ENCODE data around the gene GPR87.

Gene GPR87

GRCh38 chr3:151321526-151321925 lies 4.9 kb upstream of the GPR87 start:
- Histone ChIP-seq H3K27me3 (ENCODE audit: insufficient read depth, low read length, poor library complexity) (no peaks in the 10 kb centered on the region), H3K23ac (ENCODE audit: low read length) (no peak overlapping the region), H3K56ac (ENCODE audit: low read length) (no peak overlapping the region), H3K4ac (ENCODE audit: low read depth, low read length) (no peak overlapping the region), H3K79me2 (ENCODE audit: control insufficient read depth, insufficient read depth, low read length) (no peaks in the 10 kb centered on the region), H3K9ac (ENCODE audit: low read length) (no peak overlapping the region), H4K8ac (ENCODE audit: low read depth, low read length) (no peak overlapping the region), H3K4me2 (ENCODE audit: low read length) (no peak overlapping the region), H3K18ac (ENCODE audit: low read length) (no peak overlapping the region), H3K4me3 (ENCODE audit: low read length) (no peak overlapping the region), H3K4me1 (ENCODE audit: control insufficient read depth, low read depth, low read length) (peaks cover 4% of the 10 kb centered on the region), H3K79me1 (ENCODE audit: low read length) (no peaks in the 10 kb centered on the region), H3K27ac (ENCODE audit: low read depth, low read length) (no peak overlapping the region), H4K5ac (ENCODE audit: low read length) (no peak overlapping the region), H3K36me3 (ENCODE audit: control insufficient read depth, insufficient read depth, low read length) (no peaks in the 10 kb centered on the region), H2BK120ac (ENCODE audit: low read depth, low read length) (no peak overlapping the region), H2BK15ac (replicated peaks; ENCODE audit: low read depth) (no peak overlapping the region), H2AK5ac (ENCODE audit: low read length) (no peak overlapping the region), H2BK5ac (ENCODE audit: low read length) (no peak overlapping the region)
- no peak for DNase-seq
- WGBS (ENCODE audit: extremely low coverage, insufficient coverage, low lambda C conversion rate): no CpG with 5 or more reads among the region's 1 CpG

GRCh38 chr3:151320131-151320530 lies 3.5 kb upstream of the GPR87 start:
- Histone ChIP-seq H3K23ac (ENCODE audit: low read length) (no peak overlapping the region), H3K79me1 (ENCODE audit: low read length) (no peaks in the 10 kb centered on the region), H3K36me3 (ENCODE audit: control insufficient read depth, insufficient read depth, low read length) (no peaks in the 10 kb centered on the region), H3K27me3 (ENCODE audit: insufficient read depth, low read length, poor library complexity) (no peaks in the 10 kb centered on the region), H4K8ac (ENCODE audit: low read depth, low read length) (no peak overlapping the region), H3K4me3 (ENCODE audit: low read length) (no peak overlapping the region), H3K9ac (ENCODE audit: low read length) (no peak overlapping the region), H3K56ac (ENCODE audit: low read length) (no peak overlapping the region), H2AK5ac (ENCODE audit: low read length) (no peak overlapping the region), H3K4me2 (ENCODE audit: low read length) (no peak overlapping the region), H3K18ac (ENCODE audit: low read length) (no peak overlapping the region), H3K79me2 (ENCODE audit: control insufficient read depth, insufficient read depth, low read length) (no peaks in the 10 kb centered on the region), H4K5ac (ENCODE audit: low read length) (no peak overlapping the region), H3K4me1 (ENCODE audit: control insufficient read depth, low read depth, low read length) (peaks cover 4% of the 10 kb centered on the region), H2BK15ac (replicated peaks; ENCODE audit: low read depth) (no peak overlapping the region), H2BK5ac (ENCODE audit: low read length) (no peak overlapping the region), H3K4ac (ENCODE audit: low read depth, low read length) (no peak overlapping the region), H3K27ac (ENCODE audit: low read depth, low read length) (no peak overlapping the region), H2BK120ac (ENCODE audit: low read depth, low read length) (no peak overlapping the region)
- no peak for DNase-seq
- WGBS (ENCODE audit: extremely low coverage, insufficient coverage, low lambda C conversion rate): no CpG with 5 or more reads among the region's 2 CpGs

GRCh38 chr3:151319628-151320027 lies 3.0 kb upstream of the GPR87 start:
- no peak overlapping the region for H2AK5ac ChIP-seq (ENCODE audit: low read length)
- no peak overlapping the region for H3K4ac ChIP-seq (ENCODE audit: low read depth, low read length)
- no peak overlapping the region for H2BK15ac ChIP-seq (replicated peaks; ENCODE audit: low read depth)
- WGBS (ENCODE audit: extremely low coverage, insufficient coverage, low lambda C conversion rate): no CpG with 5 or more reads among the region's 4 CpGs
- H2BK5ac ChIP-seq (ENCODE audit: low read length): no peak overlapping the region
- H3K56ac ChIP-seq (ENCODE audit: low read length): no peak overlapping the region
- no peaks in the 10 kb centered on the region for H3K27me3 ChIP-seq (ENCODE audit: insufficient read depth, low read length, poor library complexity)
- no peak overlapping the region for H3K4me3 ChIP-seq (ENCODE audit: low read length)
- H3K4me1 ChIP-seq (ENCODE audit: control insufficient read depth, low read depth, low read length): peaks cover 8% of the 10 kb centered on the region
- no peaks in the 10 kb centered on the region for H3K36me3 ChIP-seq (ENCODE audit: control insufficient read depth, insufficient read depth, low read length)
- H3K79me1 ChIP-seq (ENCODE audit: low read length): no peaks in the 10 kb centered on the region
- H3K9ac ChIP-seq (ENCODE audit: low read length): no peak overlapping the region
- H4K5ac ChIP-seq (ENCODE audit: low read length): no peak overlapping the region
- H3K23ac ChIP-seq (ENCODE audit: low read length): no peak overlapping the region
- no peak overlapping the region for H3K27ac ChIP-seq (ENCODE audit: low read depth, low read length)
- no peak for DNase-seq
- no peaks in the 10 kb centered on the region for H3K79me2 ChIP-seq (ENCODE audit: control insufficient read depth, insufficient read depth, low read length)
- no peak overlapping the region for H3K18ac ChIP-seq (ENCODE audit: low read length)
- H2BK120ac ChIP-seq (ENCODE audit: low read depth, low read length): no peak overlapping the region
- no peak overlapping the region for H4K8ac ChIP-seq (ENCODE audit: low read depth, low read length)
- H3K4me2 ChIP-seq (ENCODE audit: low read length): no peak overlapping the region

GRCh38 chr3:151318991-151319390 lies 2.4 kb upstream of the GPR87 start:
- Histone ChIP-seq H3K27me3 (ENCODE audit: insufficient read depth, low read length, poor library complexity) (no peaks in the 10 kb centered on the region), H3K23ac (ENCODE audit: low read length) (no peak overlapping the region), H3K56ac (ENCODE audit: low read length) (no peak overlapping the region), H2BK5ac (ENCODE audit: low read length) (no peak overlapping the region), H4K5ac (ENCODE audit: low read length) (no peak overlapping the region), H4K8ac (ENCODE audit: low read depth, low read length) (no peak overlapping the region), H3K79me2 (ENCODE audit: control insufficient read depth, insufficient read depth, low read length) (no peaks in the 10 kb centered on the region), H3K27ac (ENCODE audit: low read depth, low read length) (no peak overlapping the region), H2BK120ac (ENCODE audit: low read depth, low read length) (no peak overlapping the region), H3K4me2 (ENCODE audit: low read length) (no peak overlapping the region), H3K18ac (ENCODE audit: low read length) (no peak overlapping the region), H3K4me1 (ENCODE audit: control insufficient read depth, low read depth, low read length) (peaks cover 10% of the 10 kb centered on the region), H2AK5ac (ENCODE audit: low read length) (no peak overlapping the region), H3K4ac (ENCODE audit: low read depth, low read length) (no peak overlapping the region), H3K4me3 (ENCODE audit: low read length) (no peak overlapping the region), H2BK15ac (replicated peaks; ENCODE audit: low read depth) (peak overlapping the region; percentile 74), H3K36me3 (ENCODE audit: control insufficient read depth, insufficient read depth, low read length) (no peaks in the 10 kb centered on the region), H3K79me1 (ENCODE audit: low read length) (no peaks in the 10 kb centered on the region), H3K9ac (ENCODE audit: low read length) (no peak overlapping the region)
- no peak for DNase-seq
- no CpG with 5 or more reads among the region's 7 CpGs for WGBS (ENCODE audit: extremely low coverage, insufficient coverage, low lambda C conversion rate)

GRCh38 chr3:151318313-151318712 lies 1.7 kb upstream of the GPR87 start:
- Histone ChIP-seq H3K79me1 (ENCODE audit: low read length) (no peaks in the 10 kb centered on the region), H3K27ac (ENCODE audit: low read depth, low read length) (no peak overlapping the region), H3K36me3 (ENCODE audit: control insufficient read depth, insufficient read depth, low read length) (no peaks in the 10 kb centered on the region), H2BK15ac (replicated peaks; ENCODE audit: low read depth) (no peak overlapping the region), H2BK5ac (ENCODE audit: low read length) (no peak overlapping the region), H3K56ac (ENCODE audit: low read length) (no peak overlapping the region), H3K18ac (ENCODE audit: low read length) (no peak overlapping the region), H4K8ac (ENCODE audit: low read depth, low read length) (no peak overlapping the region), H3K9ac (ENCODE audit: low read length) (no peak overlapping the region), H3K23ac (ENCODE audit: low read length) (no peak overlapping the region), H3K27me3 (ENCODE audit: insufficient read depth, low read length, poor library complexity) (no peaks in the 10 kb centered on the region), H4K5ac (ENCODE audit: low read length) (no peak overlapping the region), H3K4me3 (ENCODE audit: low read length) (no peak overlapping the region), H2BK120ac (ENCODE audit: low read depth, low read length) (no peak overlapping the region), H3K4ac (ENCODE audit: low read depth, low read length) (no peak overlapping the region), H3K79me2 (ENCODE audit: control insufficient read depth, insufficient read depth, low read length) (no peaks in the 10 kb centered on the region), H3K4me1 (ENCODE audit: control insufficient read depth, low read depth, low read length) (peaks cover 10% of the 10 kb centered on the region), H2AK5ac (ENCODE audit: low read length) (no peak overlapping the region), H3K4me2 (ENCODE audit: low read length) (no peak overlapping the region)
- DNase-seq: no peak

- H3K27me3 ChIP-seq (ENCODE audit: insufficient read depth, low read length, poor library complexity): no peaks in the 10 kb centered on the region
- no peak overlapping the region for H2BK120ac ChIP-seq (ENCODE audit: low read depth, low read length)
- H3K56ac ChIP-seq (ENCODE audit: low read length): no peak overlapping the region
- H3K27ac ChIP-seq (ENCODE audit: low read depth, low read length): no peak overlapping the region
- H4K8ac ChIP-seq (ENCODE audit: low read depth, low read length): no peak overlapping the region
- no peaks in the 10 kb centered on the region for H3K36me3 ChIP-seq (ENCODE audit: control insufficient read depth, insufficient read depth, low read length)
- H3K9ac ChIP-seq (ENCODE audit: low read length): no peak overlapping the region
- no peak for DNase-seq
- no peak overlapping the region for H3K4me3 ChIP-seq (ENCODE audit: low read length)
- no peaks in the 10 kb centered on the region for H3K79me2 ChIP-seq (ENCODE audit: control insufficient read depth, insufficient read depth, low read length)
- H3K79me1 ChIP-seq (ENCODE audit: low read length): no peaks in the 10 kb centered on the region
- no peak overlapping the region for H3K23ac ChIP-seq (ENCODE audit: low read length)
- H3K18ac ChIP-seq (ENCODE audit: low read length): no peak overlapping the region
- WGBS (ENCODE audit: extremely low coverage, insufficient coverage, low lambda C conversion rate): no CpG with 5 or more reads among the region's 2 CpGs
- H2BK5ac ChIP-seq (ENCODE audit: low read length): no peak overlapping the region
- no peak overlapping the region for H3K4me2 ChIP-seq (ENCODE audit: low read length)
- peaks cover 10% of the 10 kb centered on the region for H3K4me1 ChIP-seq (ENCODE audit: control insufficient read depth, low read depth, low read length)
- no peak overlapping the region for H4K5ac ChIP-seq (ENCODE audit: low read length)
- H2AK5ac ChIP-seq (ENCODE audit: low read length): no peak overlapping the region
- H2BK15ac ChIP-seq (replicated peaks; ENCODE audit: low read depth): no peak overlapping the region
- H3K4ac ChIP-seq (ENCODE audit: low read depth, low read length): no peak overlapping the region
Observed at GRCh38 chr3:151315846-151316245, 774 bp downstream of the GPR87 start.

All from mesendoderm (in vitro differentiated cells).